IMR-90 (cell line): Measurements from ENCODE around the gene LFNG. TPM values are rescaled to one million over a fixed set of nuclear protein-coding genes. Genes with fewer than 3 reads are reported as not detected.

Source experiments
- ATAC-seq: fragments of 200-7000 bp; cut with Tn5 transposase; 2 replicates; pipeline ENCODE4 v1.9.1; 2020; ENCODE audit warnings: low read depth, mild to moderate bottlenecking, moderate library complexity
- BruUV-seq: library from RNA; stranded (reverse); fragments of 400-500 nt; replicated peaks from 2 replicates; lab custom pipeline; 2021; lab: Mats Ljungman, UMichigan
- CTCF ChIA-PET: fragments of 300-600 bp; formaldehyde crosslinking; extraction: SDS; loops from one replicate; lab custom pipeline; 2021; ENCODE audit warnings: antibody characterized with exemption; lab: Yijun Ruan, JAX
- POLR2A ChIA-PET: fragments of 300-600 bp; sonication (Branson Sonifier 250); formaldehyde crosslinking; loops from one replicate; lab custom pipeline; 2022; ENCODE audit warnings: antibody characterized with exemption; ENCODE audit not compliant: unreplicated experiment; lab: Charles Lee
- DNase-seq: peaks from one replicate; pipeline ENCODE4 v3.0.0; 2013
- H2AFZ ChIP-seq: replicated peaks from 2 replicates; pipeline ENCODE3; 2013; ENCODE audit warnings: low read length, mild to moderate bottlenecking; ENCODE audit not compliant: poor library complexity
- H2AK5ac ChIP-seq: 2 replicates; pipeline ENCODE4 v1.6.1; 2013; ENCODE audit warnings: low read depth, low read length, inconsistent platforms
- H2AK9ac ChIP-seq: replicated peaks from 2 replicates; pipeline ENCODE3; 2013; ENCODE audit warnings: mild to moderate bottlenecking, low read depth, low read length, moderate library complexity; ENCODE audit not compliant: poor library complexity
- H2BK120ac ChIP-seq: 2 replicates; pipeline ENCODE4 v1.6.1; 2013; ENCODE audit warnings: low read depth, low read length, inconsistent platforms
- H2BK15ac ChIP-seq: 3 replicates; pipeline ENCODE4 v1.6.1; 2013; ENCODE audit warnings: low read depth, low read length, inconsistent platforms
- H2BK20ac ChIP-seq: 2 replicates; pipeline ENCODE4 v1.6.1; 2013; ENCODE audit warnings: low read depth, mild to moderate bottlenecking, inconsistent platforms, low read length, moderate library complexity
- H2BK5ac ChIP-seq: 2 replicates; pipeline ENCODE4 v1.6.1; 2013; ENCODE audit warnings: mild to moderate bottlenecking, low read depth, low read length, inconsistent platforms; ENCODE audit not compliant: poor library complexity, severe bottlenecking
- H3K14ac ChIP-seq: replicated peaks from 2 replicates; pipeline ENCODE4 v1.6.1; 2013; ENCODE audit warnings: low read depth, low read length, inconsistent platforms
- H3K18ac ChIP-seq: 2 replicates; pipeline ENCODE4 v1.6.1; 2013; ENCODE audit warnings: low read depth, low read length, control low read depth
- H3K23ac ChIP-seq: 2 replicates; pipeline ENCODE4 v1.6.1; 2013; ENCODE audit warnings: low read depth, low read length, inconsistent platforms
- H3K27ac ChIP-seq: 2 replicates; pipeline ENCODE4 v1.5.1; 2013; ENCODE audit warnings: mild to moderate bottlenecking, control low read depth, low read length; ENCODE audit not compliant: insufficient read depth
- H3K27me3 ChIP-seq: 2 replicates; pipeline ENCODE4 v1.6.1; 2013; ENCODE audit warnings: low read length; ENCODE audit not compliant: control insufficient read depth, insufficient read depth
- H3K36me3 ChIP-seq: 2 replicates; pipeline ENCODE4 v1.6.1; 2013; ENCODE audit warnings: low read length, mixed read lengths; ENCODE audit not compliant: control insufficient read depth, insufficient read depth
- H3K4ac ChIP-seq: 2 replicates; pipeline ENCODE4 v1.6.1; 2013; ENCODE audit warnings: low read depth, low read length, inconsistent platforms
- H3K4me1 ChIP-seq: 2 replicates; pipeline ENCODE4 v1.6.1; 2013; ENCODE audit warnings: low read length, mixed read lengths; ENCODE audit not compliant: control insufficient read depth, insufficient read depth
- H3K4me2 ChIP-seq: 2 replicates; pipeline ENCODE4 v1.6.1; 2013; ENCODE audit warnings: low read depth, mild to moderate bottlenecking, control low read depth, low read length, moderate library complexity
- H3K4me3 ChIP-seq: 2 replicates; pipeline ENCODE4 v1.5.1; 2013; ENCODE audit warnings: low read depth, mild to moderate bottlenecking, control low read depth, low read length, moderate library complexity; ENCODE audit not compliant: insufficient read depth
- H3K56ac ChIP-seq: 2 replicates; pipeline ENCODE4 v1.6.1; 2013; ENCODE audit warnings: low read length, inconsistent platforms; ENCODE audit not compliant: insufficient read depth; ENCODE audit errors: extremely low read depth
- H3K79me1 ChIP-seq, 2 experiments: 2 replicates each; pipeline ENCODE4 v1.6.1; 2013; ENCODE audit warnings: low read length in 2 of 2, inconsistent platforms in 1 of 2, low read depth in 1 of 2
- H3K9ac ChIP-seq: 2 replicates; pipeline ENCODE4 v1.6.1; 2013; ENCODE audit warnings: low read depth, low read length, control low read depth
- H3K9me1 ChIP-seq: 2 replicates; pipeline ENCODE4 v1.6.1; 2013; ENCODE audit warnings: low read length, inconsistent platforms; ENCODE audit not compliant: insufficient read depth
- H3K9me3 ChIP-seq: 2 replicates; pipeline ENCODE4 v1.6.1; 2013; ENCODE audit warnings: low read length; ENCODE audit not compliant: control insufficient read depth, insufficient read depth
- H4K20me1 ChIP-seq: 2 replicates; pipeline ENCODE4 v1.6.1; 2013; ENCODE audit warnings: low read length, inconsistent platforms; ENCODE audit not compliant: insufficient read depth
- H4K5ac ChIP-seq: 2 replicates; pipeline ENCODE4 v1.6.1; 2013; ENCODE audit warnings: mild to moderate bottlenecking, low read depth, low read length, control low read depth
- H4K8ac ChIP-seq, 2 experiments: 2 replicates each; pipeline ENCODE4 v1.6.1; 2013; ENCODE audit warnings: low read depth in 2 of 2, low read length in 2 of 2, control low read depth in 1 of 2, inconsistent platforms in 1 of 2
- H4K91ac ChIP-seq: 2 replicates; pipeline ENCODE4 v1.6.1; 2013; ENCODE audit warnings: low read depth, low read length, inconsistent platforms; ENCODE audit not compliant: insufficient read depth
- BHLHE40 ChIP-seq: fragments of 150-350 bp; IDR thresholded peaks from 2 replicates; pipeline ENCODE4 v1.6.1; 2016; ENCODE audit warnings: mild to moderate bottlenecking, low read depth, low read length
- CHD1 ChIP-seq: IDR thresholded peaks from 2 replicates; pipeline ENCODE4 v1.6.1; 2012; ENCODE audit warnings: low read depth, low read length, improper control_type of control experiment
- CTCF ChIP-seq: conservative IDR thresholded peaks from 2 replicates; pipeline ENCODE4 v1.5.1; 2012; ENCODE audit warnings: mild to moderate bottlenecking, low read depth, low read length, improper control_type of control experiment
- ELK1 ChIP-seq: fragments of 150-350 bp; IDR thresholded peaks from 2 replicates; pipeline ENCODE4 v1.6.1; 2016; ENCODE audit warnings: low read depth, mild to moderate bottlenecking, low read length, moderate library complexity, borderline replicate concordance
- FOS ChIP-seq: fragments of 150-350 bp; IDR thresholded peaks from 2 replicates; pipeline ENCODE4 v1.6.1; 2016; ENCODE audit warnings: low read depth, low read length
- MAFK ChIP-seq: IDR thresholded peaks from 2 replicates; pipeline ENCODE4 v1.6.1; 2012; ENCODE audit warnings: low read depth, low read length, improper control_type of control experiment
- MAZ ChIP-seq: IDR thresholded peaks from 2 replicates; pipeline ENCODE4 v1.6.1; 2012; ENCODE audit warnings: low read depth, mild to moderate bottlenecking, low read length, improper control_type of control experiment, moderate library complexity, borderline replicate concordance
- MXI1 ChIP-seq: IDR thresholded peaks from 2 replicates; pipeline ENCODE4 v1.6.1; 2012; ENCODE audit warnings: low read depth, mild to moderate bottlenecking, low read length, moderate library complexity, borderline replicate concordance
- NFE2L2 ChIP-seq: fragments of 150-350 bp; IDR thresholded peaks from 2 replicates; pipeline ENCODE4 v1.6.1; 2016; ENCODE audit warnings: low read depth, mild to moderate bottlenecking, low read length
- POLR2A ChIP-seq: IDR thresholded peaks from 2 replicates; pipeline ENCODE4 v1.6.1; 2012; ENCODE audit warnings: mild to moderate bottlenecking, low read depth, low read length
- RAD21 ChIP-seq: IDR thresholded peaks from 2 replicates; pipeline ENCODE4 v1.6.1; 2012; ENCODE audit warnings: low read length, improper control_type of control experiment
- RCOR1 ChIP-seq: IDR thresholded peaks from 2 replicates; pipeline ENCODE4 v1.6.1; 2012; ENCODE audit warnings: mild to moderate bottlenecking, low read length, improper control_type of control experiment; ENCODE audit not compliant: insufficient replicate concordance
- RFX5 ChIP-seq: IDR thresholded peaks from 2 replicates; pipeline ENCODE4 v1.8.0; 2012; ENCODE audit warnings: low read depth, mild to moderate bottlenecking, low read length, moderate library complexity
- SMC3 ChIP-seq: fragments of 150-350 bp; IDR thresholded peaks from 2 replicates; pipeline ENCODE4 v1.6.1; 2016; ENCODE audit warnings: low read depth, mild to moderate bottlenecking, antibody characterized with exemption, low read length, moderate library complexity
- USF2 ChIP-seq: fragments of 150-350 bp; IDR thresholded peaks from 2 replicates; pipeline ENCODE4 v1.6.1; 2017; ENCODE audit warnings: mild to moderate bottlenecking, antibody characterized with exemption, low read length, low read depth
- WGBS, 2 experiments: methylation state at CpG; one replicate each; pipeline versions ENCODE4 v1.1.5 to v1.1.7; 2013; ENCODE audit warnings: missing lambda C conversion rate in 2 of 2; ENCODE audit not compliant: insufficient read length in 1 of 2; ENCODE audit errors: extremely low coverage in 2 of 2; 5-methylcytosine and 5-hydroxymethylcytosine counted together
- dilution Hi-C: fragments of 300-500 bp; cut with HindIII; formaldehyde crosslinking; loops from one replicate; pipeline ENCODE4 v1.14.3; 2018; ENCODE audit warnings: low sequenced_read_pairs; ENCODE audit not compliant: unreplicated experiment
- in situ Hi-C: fragments of 300-500 bp; cut with MboI; formaldehyde crosslinking; loops from 3 replicates; pipeline ENCODE4 v1.14.3; 2019; ENCODE audit warnings: low sequenced_read_pairs, inconsistent platforms, mixed read lengths
- intact Hi-C: fragments of 100-400 bp; cut with micrococcal nuclease; formaldehyde crosslinking; loops from 2 replicates; pipeline ENCODE4 v1.10.0; 2022
- polyA plus RNA-seq, 3 experiments: library from polyadenylated mRNA; depleted of rRNA; stranded (reverse); fragments of >200 nt; gene quantifications; 2 replicates each; pipeline ENCODE4 v1.2.3, GENCODE V29; 2012; ENCODE audit warnings: low replicate concordance in 1 of 3
- total RNA-seq: library from RNA; depleted of rRNA; stranded (reverse); fragments of >200 nt; gene quantifications from 2 replicates; pipeline ENCODE4 v1.2.3, GENCODE V29; 2012

LFNG gene
- total and polyA plus RNA-seq, 2 of the 4 experiments (the other 2 are of a cell fraction) = 1.8 to 5.1 TPM

- H4K91ac ChIP-seq = no peak overlapping the region
- intact Hi-C loops = no loop called here
- DNase-seq (no peak), ATAC-seq (no peak)
- no peak overlapping the region for H3K4me3 ChIP-seq
- in situ Hi-C loops = no loop called here
- ChIA-PET CTCF (no interaction called here), POLR2A (no interaction called here)
- dilution Hi-C loops = no loop called here
- H4K20me1 ChIP-seq = 0 out of 2 replicates have a peak, but pooled peaks cover 9% of the 10 kb centered on the region
- peak overlapping the region; percentile 47 for H2AK9ac ChIP-seq
- H2AFZ ChIP-seq = no peak overlapping the region
- H4K5ac ChIP-seq = no peak overlapping the region
- H3K4me1 ChIP-seq = peaks cover 34% of the 10 kb centered on the region
- H3K9me1 ChIP-seq = no peaks in the 10 kb centered on the region
- no peaks in the 10 kb centered on the region for H3K36me3 ChIP-seq
- no peak overlapping the region for H3K9ac ChIP-seq
- H3K4ac ChIP-seq = no peak overlapping the region
- no peak overlapping the region for H3K56ac ChIP-seq
- peaks cover 0 to 10% of the 10 kb centered on the region in 2 experiments; a peak in 1 of 4 replicates for H3K79me1 ChIP-seq
- H2BK5ac ChIP-seq = no peak overlapping the region
- no peaks in the 10 kb centered on the region for H3K9me3 ChIP-seq
- no peak overlapping the region for H2BK120ac ChIP-seq
- no peaks in the 10 kb centered on the region for H3K27me3 ChIP-seq
- BruUV-seq = no TSS peak
- H3K27ac ChIP-seq = no peak overlapping the region
- H4K8ac ChIP-seq = no peak overlapping the region
- no peak overlapping the region for H3K4me2 ChIP-seq
- no peak overlapping the region for H3K14ac ChIP-seq
- no peak overlapping the region for H2AK5ac ChIP-seq
- no peak overlapping the region for H2BK15ac ChIP-seq
- WGBS, 2 experiments = 89% methylated on average over 39 of the region's 53 CpGs; no CpG with 5 or more reads in 1 of the 2 experiments
- no peak overlapping the region for H3K18ac ChIP-seq
- no peak overlapping the region for H2BK20ac ChIP-seq
- no peak overlapping the region for H3K23ac ChIP-seq
- TF ChIP-seq USF2 = no peak
- TF ChIP-seq RFX5 = no peak
- TF ChIP-seq NFE2L2 = no peak
- TF ChIP-seq CHD1 = no peak
- no peak for TF ChIP-seq CTCF
- TF ChIP-seq FOS = no peak
- TF ChIP-seq MAFK = no peak
- TF ChIP-seq SMC3 = no peak
- no peak for TF ChIP-seq RAD21
- TF ChIP-seq RCOR1 = no peak
- TF ChIP-seq ELK1 = no peak
- no peak for TF ChIP-seq BHLHE40
- TF ChIP-seq POLR2A = no peak
- no peak for TF ChIP-seq MXI1
- no peak for TF ChIP-seq MAZ
Observed at GRCh38 chr7:2524808-2525657, 5.5 kb downstream of the LFNG start.
